IPS-18c (cell line): ENCODE measurements around the gene HDLBP.

Experiments
- H3K4me3 ChIP-seq: 2 replicates; pipeline ENCODE4 v1.7.0; 2013; ENCODE audit warnings: low read depth, mild to moderate bottlenecking, low read length, moderate library complexity; ENCODE audit not compliant: insufficient read depth
- H3K9me3 ChIP-seq: one replicate; pipeline ENCODE4 v1.6.1; 2013; ENCODE audit warnings: mild to moderate bottlenecking, low read length, moderate library complexity; ENCODE audit not compliant: control insufficient read depth, insufficient read depth

The HDLBP gene

DNA sequence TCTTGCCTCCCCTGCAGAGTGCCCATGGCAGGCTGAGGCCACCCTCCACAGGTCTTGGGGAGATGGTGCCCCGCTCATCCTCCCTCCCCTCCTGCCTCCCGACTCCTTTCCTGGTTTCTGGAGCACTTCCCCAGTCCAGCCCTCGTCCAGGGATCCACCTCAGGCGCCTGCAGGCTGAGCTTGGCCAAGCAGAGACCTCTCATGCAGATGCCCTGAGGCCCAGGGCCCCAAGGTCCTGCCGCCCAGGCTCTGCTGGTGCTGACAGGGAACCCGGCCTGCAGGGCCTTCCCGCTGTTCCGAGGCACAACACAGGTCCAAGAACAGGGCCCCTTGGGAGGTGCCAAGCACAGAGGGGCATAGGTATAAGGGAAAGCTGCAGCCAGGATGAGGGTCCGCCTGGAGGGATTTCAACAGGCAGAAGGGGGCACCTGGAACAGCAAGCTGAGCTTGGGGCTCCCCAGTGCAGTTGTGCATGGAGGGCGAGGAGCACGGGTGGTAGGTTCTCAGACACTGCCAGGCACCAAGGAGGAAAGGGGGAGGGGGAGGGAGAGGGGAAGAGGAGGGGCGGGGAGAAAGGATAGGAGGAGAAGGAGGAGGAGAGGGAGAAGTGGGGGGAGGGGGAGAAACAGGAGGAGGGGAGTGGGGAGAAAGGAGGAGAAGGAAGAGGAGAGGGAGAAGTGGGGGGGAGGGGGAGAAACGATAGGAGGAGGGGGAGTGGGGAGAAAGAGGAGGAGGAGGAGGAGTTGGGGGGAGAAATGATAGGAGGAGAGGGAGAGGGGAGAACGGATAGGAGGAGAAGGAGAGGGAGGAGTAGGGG lies 128.2 kb downstream of the HDLBP start:
- Histone ChIP-seq H3K9me3 (no peaks in the 10 kb centered on the region), H3K4me3 (no peak overlapping the region)

DNA sequence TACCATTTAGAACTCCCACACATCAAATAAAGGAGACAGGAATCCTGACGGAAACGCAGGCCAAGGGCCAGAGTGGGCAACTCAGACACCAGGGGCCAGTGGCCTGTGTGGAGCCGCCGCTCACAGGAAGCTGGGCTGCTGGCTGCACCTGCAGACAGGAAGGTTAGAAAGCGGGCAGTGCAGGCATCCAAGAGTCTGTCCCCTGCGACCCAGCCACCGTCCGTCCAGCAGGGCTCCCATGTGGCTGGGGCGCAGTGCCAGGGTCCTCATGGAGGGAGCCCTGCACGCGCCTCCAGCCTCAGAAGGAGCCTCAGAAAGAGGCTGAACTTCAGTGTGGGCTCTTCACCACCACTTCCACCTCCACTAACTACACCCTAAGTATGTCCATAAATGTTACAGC lies 129.5 kb downstream of the HDLBP start:
- H3K9me3 ChIP-seq: no peaks in the 10 kb centered on the region
- no peak overlapping the region for H3K4me3 ChIP-seq

DNA sequence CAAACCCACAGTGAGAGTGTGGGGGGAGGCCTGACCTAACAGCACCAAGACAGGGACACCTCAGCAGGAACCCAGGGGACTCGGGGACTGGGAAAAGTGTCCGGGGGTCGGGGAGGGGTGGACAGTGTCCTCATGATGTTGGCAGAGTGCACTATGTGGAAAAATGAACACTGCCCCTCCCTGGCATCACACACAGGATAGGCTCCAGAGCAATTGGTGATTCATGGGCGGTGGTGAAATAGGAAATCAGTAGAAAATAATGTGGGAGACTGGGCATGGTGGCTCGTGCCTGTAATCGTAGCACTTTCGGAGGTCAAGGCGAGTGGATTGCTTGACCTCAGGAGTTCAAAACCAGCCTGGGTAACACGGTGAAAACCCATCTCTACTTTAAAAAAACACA lies 130.6 kb downstream of the HDLBP start:
- no peaks in the 10 kb centered on the region for H3K9me3 ChIP-seq
- H3K4me3 ChIP-seq: no peak overlapping the region

DNA sequence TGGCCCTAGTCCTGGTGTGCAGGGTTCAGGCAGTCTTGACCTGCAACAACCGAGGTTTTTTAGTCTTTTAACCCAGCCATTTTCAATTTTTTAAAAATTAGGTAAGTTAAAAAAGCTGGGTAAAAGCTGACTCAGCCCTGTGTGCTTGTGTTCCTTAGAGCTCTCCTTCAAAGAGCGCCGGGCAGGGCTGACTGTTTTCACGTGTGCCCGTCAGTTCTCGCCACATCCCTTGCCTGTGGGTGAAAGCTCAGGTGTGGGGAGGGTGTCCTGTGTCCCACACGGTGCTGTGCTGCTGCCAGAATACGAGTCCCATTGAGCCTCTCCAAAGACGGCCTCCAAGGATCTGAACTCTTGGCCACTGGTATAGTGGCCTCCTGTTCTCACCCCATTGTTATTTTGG lies 132.3 kb downstream of the HDLBP start:
- no peak overlapping the region for H3K4me3 ChIP-seq
- H3K9me3 ChIP-seq: no peaks in the 10 kb centered on the region

- H3K9me3 ChIP-seq: no peaks in the 10 kb centered on the region
These were observed 132.8 kb downstream of the HDLBP start for GRCh38 chr2:241182531-241183133.

GRCh38 chr2:241182126-241182525 lies 133.3 kb downstream of the HDLBP start:
- Histone ChIP-seq H3K9me3 (no peaks in the 10 kb centered on the region), H3K4me3 (no peak overlapping the region)

More at GRCh38 chr2:241182531-241183133, 132.8 kb downstream of the HDLBP start:
- H3K4me3 ChIP-seq: no peak overlapping the region

DNA sequence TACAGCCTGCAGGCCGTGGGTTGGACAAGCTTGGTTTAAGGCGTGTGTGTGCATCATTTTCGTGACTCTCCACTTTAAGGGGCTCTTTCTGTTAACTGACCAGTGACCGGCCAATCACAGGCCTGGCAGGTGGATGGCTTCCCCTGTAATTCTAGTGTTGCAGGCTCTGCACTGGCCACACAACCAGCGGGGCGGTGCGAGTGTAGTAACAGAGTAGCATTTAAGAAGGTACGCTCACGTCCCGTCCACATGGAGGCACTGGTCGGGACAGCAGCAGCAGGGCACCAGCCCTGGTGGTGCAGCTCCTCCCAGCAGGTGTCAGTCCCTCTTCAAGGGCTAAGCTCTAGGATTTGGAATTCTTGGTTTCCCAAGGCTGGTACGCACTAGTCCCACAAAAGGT lies 135.0 kb downstream of the HDLBP start:
- Histone ChIP-seq H3K4me3 (no peak overlapping the region), H3K9me3 (no peaks in the 10 kb centered on the region)

DNA sequence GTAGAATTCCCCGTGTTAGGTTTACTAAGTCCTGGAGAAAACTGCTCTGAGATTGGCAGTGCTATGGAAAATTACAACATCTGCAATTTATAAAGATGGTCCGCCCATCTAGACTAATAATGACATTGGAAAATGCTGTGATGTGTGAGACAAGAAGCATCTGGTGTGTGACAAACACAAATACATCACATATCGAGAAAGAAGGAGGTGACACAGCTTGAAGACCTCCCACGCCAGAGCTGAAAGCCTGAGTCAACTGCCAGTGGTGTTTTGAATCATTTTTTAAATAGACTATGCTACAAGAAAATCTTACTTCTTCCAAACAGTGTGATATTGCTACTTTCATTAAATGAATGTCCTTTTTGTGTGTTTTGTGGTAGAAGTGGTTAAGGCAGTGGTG lies 135.6 kb downstream of the HDLBP start:
- no peak overlapping the region for H3K4me3 ChIP-seq
- no peaks in the 10 kb centered on the region for H3K9me3 ChIP-seq

- H3K9me3 ChIP-seq: no peaks in the 10 kb centered on the region
- H3K4me3 ChIP-seq: no peak overlapping the region
These were observed 136.5 kb downstream of the HDLBP start for GRCh38 chr2:241178961-241179360.

DNA sequence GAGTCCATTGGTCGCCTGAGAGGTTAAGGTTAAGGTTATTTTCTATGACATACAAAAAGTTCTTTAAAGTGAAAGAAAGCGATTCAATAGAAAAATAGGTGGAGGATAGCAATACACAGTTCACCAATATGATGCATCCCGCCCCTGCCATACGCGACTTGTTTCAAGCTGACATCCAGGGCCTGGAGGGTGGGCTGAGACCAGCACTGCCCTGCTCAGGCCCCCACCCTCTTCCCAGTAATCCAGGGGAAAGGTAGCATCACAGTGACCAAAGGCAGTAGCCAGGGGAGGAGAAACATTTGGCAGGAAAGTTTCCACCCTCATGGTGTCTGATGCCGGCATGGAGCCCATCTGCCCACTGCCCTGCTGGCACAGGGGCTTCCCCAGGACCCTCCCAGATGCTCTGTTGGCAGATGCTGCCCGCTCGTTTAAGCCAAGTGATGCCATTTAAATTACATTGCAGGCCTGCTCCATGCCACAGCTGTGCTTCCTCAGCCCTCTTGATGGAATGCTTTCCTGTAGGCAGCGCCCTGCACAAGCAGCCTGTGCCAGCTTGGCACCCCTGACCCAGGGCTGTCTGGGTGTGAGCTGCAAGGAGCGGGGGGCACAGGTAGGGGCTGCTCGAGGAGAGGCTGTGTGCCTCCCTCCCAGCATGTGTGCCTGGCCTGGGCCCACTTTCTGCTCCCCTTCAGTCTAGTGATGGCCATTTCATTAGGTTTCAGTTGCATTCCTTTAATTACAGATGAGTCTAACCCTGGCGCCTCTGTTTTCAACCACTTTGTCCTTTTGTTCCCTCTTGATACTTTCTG lies 137.7 kb downstream of the HDLBP start:
- Histone ChIP-seq H3K4me3 (no peak overlapping the region), H3K9me3 (no peaks in the 10 kb centered on the region)
